Chondrocyte (in vitro differentiated cells): ENCODE measurements around the gene DOCK2. TPM values are rescaled to one million over a fixed set of nuclear protein-coding genes. Genes with fewer than 3 reads are reported as not detected.

Experiments used
- DNase-seq: peaks from one replicate; pipeline ENCODE4 v3.0.0; 2021; ENCODE audit warnings: mixed read lengths, low spot score
- H3K27ac Mint-ChIP-seq: one replicate; pipeline ENCODE4 v1.8.0; 2021; ENCODE audit warnings: mild to moderate bottlenecking, moderate library complexity, mixed read lengths; ENCODE audit not compliant: unreplicated experiment
- H3K27me3 Mint-ChIP-seq: 2 replicates; pipeline ENCODE4 v1.8.0; 2021; ENCODE audit warnings: low read depth, mixed read lengths
- H3K36me3 Mint-ChIP-seq: 2 replicates; pipeline ENCODE4 v1.8.0; 2021; ENCODE audit warnings: low read depth, mixed read lengths
- H3K4me1 Mint-ChIP-seq: 2 replicates; pipeline ENCODE4 v1.8.0; 2021; ENCODE audit warnings: low read depth, mild to moderate bottlenecking, mixed read lengths
- H3K4me3 Mint-ChIP-seq: one replicate; pipeline ENCODE4 v1.8.0; 2021; ENCODE audit warnings: mild to moderate bottlenecking, moderate library complexity, mixed read lengths; ENCODE audit not compliant: unreplicated experiment
- H3K9me3 Mint-ChIP-seq: 2 replicates; pipeline ENCODE4 v1.8.0; 2021; ENCODE audit warnings: low read depth, mixed read lengths
- CTCF ChIP-seq: fragments of 200-600 bp; sonication (generic); IDR thresholded peaks from 2 replicates; pipeline ENCODE4 v1.5.0; 2021; ENCODE audit warnings: antibody characterized with exemption, mild to moderate bottlenecking, moderate library complexity
- total RNA-seq: library from RNA; stranded (reverse); gene quantifications from 3 replicates; pipeline ENCODE4 v1.2.1, GENCODE V29; 2021

The DOCK2 gene
- total RNA-seq, 1 donor from 2014 or later: 3.1 TPM

- H3K9me3 Mint-ChIP-seq: no peaks in the 10 kb centered on the region
- TF ChIP-seq CTCF: no peak
- DNase-seq: no peak
- H3K27me3 Mint-ChIP-seq: no peaks in the 10 kb centered on the region
- no peak overlapping the region for H3K27ac Mint-ChIP-seq
- H3K4me1 Mint-ChIP-seq: no peaks in the 10 kb centered on the region
- no peak overlapping the region for H3K4me3 Mint-ChIP-seq
- H3K36me3 Mint-ChIP-seq: no peaks in the 10 kb centered on the region
Measured at GRCh38 chr5:169992789-169993484, 355.9 kb downstream of the DOCK2 start.

GRCh38 chr5:169993485-169993790, 356.4 kb downstream of the DOCK2 start:
- no peaks in the 10 kb centered on the region for H3K36me3 Mint-ChIP-seq
- no peaks in the 10 kb centered on the region for H3K4me1 Mint-ChIP-seq
- H3K27me3 Mint-ChIP-seq: no peaks in the 10 kb centered on the region
- no peak for DNase-seq
- no peak for TF ChIP-seq CTCF
- H3K9me3 Mint-ChIP-seq: no peaks in the 10 kb centered on the region
- H3K4me3 Mint-ChIP-seq: no peak overlapping the region
- no peak overlapping the region for H3K27ac Mint-ChIP-seq

- Mint-ChIP-seq H3K36me3 (no peaks in the 10 kb centered on the region), H3K27ac (no peak overlapping the region), H3K9me3 (no peaks in the 10 kb centered on the region), H3K4me1 (no peaks in the 10 kb centered on the region), H3K27me3 (no peaks in the 10 kb centered on the region), H3K4me3 (no peak overlapping the region)
- no peak for DNase-seq
- no peak for TF ChIP-seq CTCF
Measured at GRCh38 chr5:169997798-169998197, 360.7 kb downstream of the DOCK2 start.

- Mint-ChIP-seq H3K36me3 (no peaks in the 10 kb centered on the region), H3K4me3 (no peak overlapping the region), H3K27me3 (no peaks in the 10 kb centered on the region), H3K27ac (no peak overlapping the region), H3K4me1 (no peaks in the 10 kb centered on the region), H3K9me3 (no peaks in the 10 kb centered on the region)
- no peak for TF ChIP-seq CTCF
- DNase-seq: no peak
Measured at GRCh38 chr5:169999621-170000020, 362.5 kb downstream of the DOCK2 start.

GRCh38 chr5:170000155-170000554, 363.1 kb downstream of the DOCK2 start:
- no peaks in the 10 kb centered on the region for H3K27me3 Mint-ChIP-seq
- no peak overlapping the region for H3K4me3 Mint-ChIP-seq
- no peaks in the 10 kb centered on the region for H3K36me3 Mint-ChIP-seq
- H3K27ac Mint-ChIP-seq: no peak overlapping the region
- H3K4me1 Mint-ChIP-seq: no peaks in the 10 kb centered on the region
- no peak for TF ChIP-seq CTCF
- DNase-seq: no peak
- no peaks in the 10 kb centered on the region for H3K9me3 Mint-ChIP-seq
